SK-N-SH treated with all-trans-retinoic acid at 6 μM for 48 hours (cell line): Measurements from ENCODE around the gene KHK.

Source experiments
- ATAC-seq: fragments of 200-7000 bp; cut with Tn5 transposase; 3 replicates; pipeline ENCODE4 v1.9.1; 2020; ENCODE audit warnings: mild to moderate bottlenecking, moderate library complexity
- ARNTL ChIP-seq: fragments of 450-650 bp; formaldehyde crosslinking; IDR thresholded peaks from 2 replicates; pipeline ENCODE4 v1.5.0; 2020; ENCODE audit warnings: low read depth, mild to moderate bottlenecking, moderate library complexity, borderline replicate concordance
- BACH2 ChIP-seq: fragments of 250-450 bp; sonication (Bioruptor Pico); IDR thresholded peaks from 2 replicates; pipeline ENCODE4 v1.9.0; 2021; ENCODE audit warnings: mild to moderate bottlenecking, borderline replicate concordance
- CSDC2 ChIP-seq: fragments of 250-450 bp; sonication (Bioruptor Pico); IDR thresholded peaks from 2 replicates; pipeline ENCODE4 v1.5.0; 2020; ENCODE audit warnings: mild to moderate bottlenecking, moderate library complexity
- ESRRG ChIP-seq: fragments of 250-450 bp; sonication (Bioruptor Pico); IDR thresholded peaks from 2 replicates; pipeline ENCODE4 v1.6.1; 2021; ENCODE audit warnings: mild to moderate bottlenecking
- GLIS3 ChIP-seq: fragments of 250-450 bp; sonication (Bioruptor Pico); IDR thresholded peaks from 2 replicates; pipeline ENCODE4 v1.5.0; 2020; ENCODE audit warnings: mild to moderate bottlenecking, moderate library complexity
- ISL1 ChIP-seq: fragments of 250-450 bp; sonication (Bioruptor Pico); IDR thresholded peaks from 2 replicates; pipeline ENCODE4 v2.1.2; 2022; ENCODE audit warnings: mild to moderate bottlenecking, moderate library complexity
- OSR1 ChIP-seq: fragments of 250-450 bp; sonication (Bioruptor Pico); IDR thresholded peaks from 2 replicates; pipeline ENCODE4 v1.8.0; 2022; ENCODE audit warnings: moderate library complexity, mild to moderate bottlenecking, inconsistent platforms
- PATZ1 ChIP-seq: fragments of 250-450 bp; sonication (Bioruptor Pico); IDR thresholded peaks from 2 replicates; pipeline ENCODE4 v1.8.0; 2020; ENCODE audit warnings: mild to moderate bottlenecking, moderate library complexity, borderline replicate concordance
- POU6F1 ChIP-seq: fragments of 250-450 bp; sonication (Bioruptor Pico); IDR thresholded peaks from 2 replicates; pipeline ENCODE4 v1.8.0; 2021; ENCODE audit warnings: low read depth, mild to moderate bottlenecking, moderate library complexity, borderline replicate concordance
- PPARA ChIP-seq: fragments of 250-450 bp; sonication (Bioruptor Pico); IDR thresholded peaks from 2 replicates; pipeline ENCODE4 v1.5.0; 2020; ENCODE audit warnings: mild to moderate bottlenecking, borderline replicate concordance
- RARB ChIP-seq: fragments of 250-450 bp; sonication (Bioruptor Pico); IDR thresholded peaks from 2 replicates; pipeline ENCODE4 v1.8.0; 2021; ENCODE audit warnings: mild to moderate bottlenecking, moderate library complexity
- TCF4 ChIP-seq: fragments of 250-450 bp; sonication (Bioruptor Pico); IDR thresholded peaks from 2 replicates; pipeline ENCODE4 v1.8.0; 2021; ENCODE audit warnings: mild to moderate bottlenecking, moderate library complexity, borderline replicate concordance
- TOX ChIP-seq: fragments of 250-450 bp; sonication (Bioruptor Pico); IDR thresholded peaks from 2 replicates; pipeline ENCODE4 v1.8.0; 2021; ENCODE audit warnings: mild to moderate bottlenecking, moderate library complexity, borderline replicate concordance
- ZC3H10 ChIP-seq: fragments of 250-450 bp; sonication (Bioruptor Pico); IDR thresholded peaks from 2 replicates; pipeline ENCODE4 v1.5.1; 2021; ENCODE audit warnings: mild to moderate bottlenecking, moderate library complexity
- ZFP3 ChIP-seq: fragments of 250-450 bp; sonication (Bioruptor Pico); IDR thresholded peaks from 2 replicates; pipeline ENCODE4 v1.5.0; 2020; ENCODE audit warnings: mild to moderate bottlenecking, moderate library complexity
- ZFP30 ChIP-seq: fragments of 450-650 bp; formaldehyde crosslinking; IDR thresholded peaks from 2 replicates; pipeline ENCODE4 v1.5.0; 2022; ENCODE audit warnings: mild to moderate bottlenecking, moderate library complexity
- ZNF565 ChIP-seq: fragments of 450-650 bp; formaldehyde crosslinking; conservative IDR thresholded peaks from 2 replicates; pipeline ENCODE4 v1.5.0; 2020; ENCODE audit warnings: low read depth, mild to moderate bottlenecking, moderate library complexity
- ZNF70 ChIP-seq: fragments of 450-650 bp; formaldehyde crosslinking; IDR thresholded peaks from 2 replicates; pipeline ENCODE4 v1.5.0; 2020; ENCODE audit warnings: mild to moderate bottlenecking, moderate library complexity
- ZNF8 ChIP-seq: fragments of 450-650 bp; formaldehyde crosslinking; IDR thresholded peaks from 2 replicates; pipeline ENCODE4 v1.5.0; 2020; ENCODE audit warnings: mild to moderate bottlenecking, moderate library complexity
- TF ChIP-seq, protein P1 (sequence below): fragments of 250-450 bp; sonication (Bioruptor Pico); IDR thresholded peaks from 2 replicates; pipeline ENCODE4 v1.5.1; 2021; ENCODE audit warnings: mild to moderate bottlenecking, moderate library complexity

KHK gene

DNA sequence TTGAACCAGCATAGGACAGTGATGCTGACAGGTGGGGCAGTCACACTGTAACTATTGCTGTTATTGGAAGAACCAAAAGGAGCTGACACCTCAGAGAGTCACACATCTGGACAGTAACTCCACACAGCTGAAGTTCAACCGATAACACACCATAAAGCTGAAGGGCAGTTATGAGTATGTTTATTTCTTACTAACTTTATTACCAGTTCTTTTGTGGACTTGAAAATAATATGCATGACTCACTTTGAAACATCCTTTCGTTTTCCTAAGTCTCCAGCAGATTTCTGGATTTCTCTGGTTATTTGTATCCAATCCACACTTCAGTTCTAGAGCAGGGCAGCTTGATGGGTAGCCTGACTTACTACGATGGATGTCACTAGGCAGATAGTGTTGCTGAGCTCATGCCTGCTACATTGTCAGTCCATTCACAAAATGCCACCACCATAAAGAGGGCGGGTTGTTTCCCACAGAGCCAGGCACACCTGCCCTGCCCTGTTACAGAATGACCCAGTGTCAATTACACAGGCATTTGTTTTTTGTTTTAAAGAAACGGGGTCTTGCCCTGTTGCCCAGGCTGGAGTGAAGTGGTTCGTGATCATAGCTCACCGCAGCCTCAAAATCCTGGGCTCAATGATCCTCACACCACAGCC, 43.5 kb upstream of the KHK start:
- peak; percentile 16 for ATAC-seq
- TF ChIP-seq ZNF70 (CRISPR knock-in tag) = no peak
- TF ChIP-seq PATZ1 (CRISPR knock-in tag) = no peak
- TF ChIP-seq ZFP3 (CRISPR knock-in tag) = no peak
- no peak for TF ChIP-seq ARNTL (CRISPR knock-in tag)
- no peak for TF ChIP-seq ISL1 (CRISPR knock-in tag)
- no peak for TF ChIP-seq OSR1 (CRISPR knock-in tag)
- TF ChIP-seq ZNF565 (CRISPR knock-in tag) = no peak
- TF ChIP-seq POU6F1 (CRISPR knock-in tag) = no peak
- TF ChIP-seq, protein P1, sequence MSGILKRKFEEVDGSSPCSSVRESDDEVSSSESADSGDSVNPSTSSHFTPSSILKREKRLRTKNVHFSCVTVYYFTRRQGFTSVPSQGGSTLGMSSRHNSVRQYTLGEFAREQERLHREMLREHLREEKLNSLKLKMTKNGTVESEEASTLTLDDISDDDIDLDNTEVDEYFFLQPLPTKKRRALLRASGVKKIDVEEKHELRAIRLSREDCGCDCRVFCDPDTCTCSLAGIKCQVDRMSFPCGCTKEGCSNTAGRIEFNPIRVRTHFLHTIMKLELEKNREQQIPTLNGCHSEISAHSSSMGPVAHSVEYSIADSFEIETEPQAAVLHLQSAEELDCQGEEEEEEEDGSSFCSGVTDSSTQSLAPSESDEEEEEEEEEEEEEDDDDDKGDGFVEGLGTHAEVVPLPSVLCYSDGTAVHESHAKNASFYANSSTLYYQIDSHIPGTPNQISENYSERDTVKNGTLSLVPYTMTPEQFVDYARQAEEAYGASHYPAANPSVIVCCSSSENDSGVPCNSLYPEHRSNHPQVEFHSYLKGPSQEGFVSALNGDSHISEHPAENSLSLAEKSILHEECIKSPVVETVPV = no peak
- no peak for TF ChIP-seq TOX (CRISPR knock-in tag)
- no peak for TF ChIP-seq RARB (CRISPR knock-in tag)
- TF ChIP-seq GLIS3 (CRISPR knock-in tag) = no peak
- no peak for TF ChIP-seq PPARA (CRISPR knock-in tag)

DNA sequence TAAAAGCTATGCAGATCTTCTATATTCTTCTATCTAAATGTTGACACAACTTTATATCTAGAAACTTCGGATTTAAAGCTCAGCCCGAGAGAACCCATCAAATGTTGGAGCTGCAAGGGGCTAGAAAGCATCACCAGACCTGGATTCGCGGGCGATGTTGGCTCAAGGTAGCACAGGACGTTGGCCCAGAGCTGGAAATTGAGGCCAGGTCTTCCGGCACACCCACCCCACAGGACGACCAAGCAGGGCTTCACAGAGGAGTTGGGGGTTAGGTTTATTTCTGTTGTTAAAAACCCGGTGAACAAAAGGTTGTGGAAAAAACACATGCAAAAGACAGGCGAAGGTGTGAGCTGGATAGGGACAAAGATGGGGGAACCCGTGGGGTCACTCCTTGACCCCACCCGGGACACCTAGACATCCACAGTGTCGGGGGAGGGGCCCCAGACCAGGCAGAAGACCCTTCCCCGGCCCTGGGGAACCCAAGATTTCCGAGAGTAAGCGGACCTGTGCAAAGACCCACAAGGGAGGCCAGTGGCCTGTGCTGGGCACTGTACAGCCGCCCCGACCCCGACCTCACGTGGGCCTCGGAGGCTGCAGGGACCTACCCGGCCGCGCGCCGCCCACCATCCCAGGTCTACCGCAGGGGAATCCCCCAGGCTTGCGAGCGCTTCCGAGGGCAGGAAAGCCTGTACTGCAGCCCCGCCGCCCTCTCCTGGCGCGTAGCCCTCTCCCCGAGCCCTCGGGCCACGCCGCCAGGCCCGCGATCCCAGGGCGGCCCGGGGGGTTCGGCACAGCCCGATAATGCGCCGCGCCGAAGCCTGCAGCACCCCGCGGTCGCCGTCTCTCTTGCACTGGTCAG, 36.9 kb upstream of the KHK start:
- TF ChIP-seq ZNF8 (no peak), POU6F1 (CRISPR knock-in tag) (no peak), PPARA (CRISPR knock-in tag) (no peak), TCF4 (CRISPR knock-in tag) (no peak), PATZ1 (CRISPR knock-in tag) (no peak; the same call in 1 of the 2 replicates), BACH2 (CRISPR knock-in tag) (no peak), RARB (CRISPR knock-in tag) (no peak), GLIS3 (CRISPR knock-in tag) (0 out of 2 replicates have a peak, but pooled peaks have one; percentile 3)
- TF ChIP-seq, all 23 proteins: peak for 1
- peak; percentile 39 for ATAC-seq

DNA sequence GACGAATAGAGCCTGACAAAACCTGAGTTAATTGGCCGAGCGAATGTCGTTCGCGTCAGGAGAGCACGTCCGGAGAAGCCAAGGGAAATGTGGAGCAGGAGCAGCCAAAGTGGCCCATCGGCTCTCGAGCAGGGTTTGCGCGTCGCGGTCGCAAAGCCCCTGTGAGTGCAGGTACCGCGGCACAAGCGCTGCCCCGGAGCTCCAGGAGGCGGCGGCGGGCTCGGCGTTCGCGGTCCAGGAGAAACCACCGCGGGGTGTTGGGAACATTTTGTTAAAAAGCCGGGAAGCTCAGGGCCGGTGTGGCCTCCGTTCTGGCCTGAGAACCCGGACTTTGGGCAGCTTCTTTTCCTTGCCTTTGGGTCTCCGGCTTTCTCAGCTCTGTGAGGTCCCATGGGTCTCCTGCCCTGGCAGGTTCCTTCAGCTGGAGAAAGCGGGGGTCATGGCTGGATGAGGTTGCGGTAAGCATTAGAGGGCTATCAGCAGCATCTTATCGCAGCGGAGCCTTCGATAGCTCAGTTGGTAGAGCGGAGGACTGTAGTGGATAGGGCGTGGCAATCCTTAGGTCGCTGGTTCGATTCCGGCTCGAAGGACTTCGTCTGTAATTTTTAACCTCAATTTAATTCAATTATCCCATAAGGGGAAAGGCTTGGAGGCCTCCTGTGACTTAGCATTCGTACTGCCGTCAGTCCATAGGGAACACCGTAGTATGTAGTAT, 36.1 kb upstream of the KHK start:
- ATAC-seq = peak; percentile 87
- TF ChIP-seq ZFP30 (CRISPR knock-in tag) = 0 out of 2 replicates have a peak, but pooled peaks have one; percentile 27
- 0 out of 2 replicates have a peak, but pooled peaks have one; percentile 4 for TF ChIP-seq TCF4 (CRISPR knock-in tag)
- TF ChIP-seq RARB (CRISPR knock-in tag) = 0 out of 2 replicates have a peak, but pooled peaks have one; percentile 46
- TF ChIP-seq TOX (CRISPR knock-in tag) = no peak
- TF ChIP-seq ZNF8 = no peak
- peak; percentile 18; the same call in 1 of the 2 replicates for TF ChIP-seq ISL1 (CRISPR knock-in tag)
- no peak for TF ChIP-seq OSR1 (CRISPR knock-in tag)
- TF ChIP-seq PATZ1 (CRISPR knock-in tag) = no peak
- TF ChIP-seq ZFP3 (CRISPR knock-in tag) = no peak
- TF ChIP-seq ZC3H10 (CRISPR knock-in tag) = 0 out of 2 replicates have a peak, but pooled peaks have one; percentile 6
- peak; percentile 97; the same call in 1 of the 2 replicates for TF ChIP-seq GLIS3 (CRISPR knock-in tag)
- TF ChIP-seq ESRRG = no peak; the same call in 1 of the 2 replicates
- TF ChIP-seq CSDC2 (CRISPR knock-in tag) = 0 out of 2 replicates have a peak, but pooled peaks have one; percentile 12
- peak; percentile 63 for TF ChIP-seq PPARA (CRISPR knock-in tag)
- peak; percentile 29; the same call in 1 of the 2 replicates for TF ChIP-seq ARNTL (CRISPR knock-in tag)
- TF ChIP-seq BACH2 (CRISPR knock-in tag) = no peak
